Upper lobe of left lung (tissue), 4 donors: ENCODE results near the gene SRD5A1.

Source experiments
- POLR2A ChIP-seq, 4 donors: fragments of 450-650 bp; IDR thresholded peaks; one replicate each; pipeline ENCODE4 v1.5.1; 2016 to 2017; ENCODE audit warnings: antibody characterized with exemption in 4 of 4, mild to moderate bottlenecking in 2 of 4
- TF ChIP-seq, protein P1 (sequence below), 6 experiments: fragments of 450-650 bp in 4 of 6; fragments of 200-600 bp in 2 of 6; sonication (generic) in 2 of 6; IDR thresholded peaks; one replicate each; pipeline ENCODE4 v1.5.1; 2016 to 2019; ENCODE audit warnings: antibody characterized with exemption in 6 of 6

DNA sequence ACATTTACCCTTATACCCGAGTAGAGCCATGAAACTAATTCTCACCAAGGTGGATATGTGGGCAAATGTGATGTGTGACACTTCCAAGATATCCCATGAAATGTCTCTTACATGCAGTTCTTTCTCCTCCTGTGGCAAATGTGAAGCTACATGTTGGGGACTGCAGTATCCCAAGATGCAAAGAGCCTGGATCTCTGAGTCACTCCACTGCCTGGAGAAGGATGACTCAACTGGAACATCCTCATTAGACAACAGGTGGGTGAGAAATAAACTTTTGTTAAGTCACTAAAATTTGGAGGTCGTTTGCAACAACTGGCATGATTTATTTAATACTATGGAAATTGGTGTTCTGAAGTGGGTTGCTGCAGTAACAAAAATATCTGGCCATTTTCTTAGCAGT is 43.5 kb downstream of the SRD5A1 start:
- TF ChIP-seq, protein P1, sequence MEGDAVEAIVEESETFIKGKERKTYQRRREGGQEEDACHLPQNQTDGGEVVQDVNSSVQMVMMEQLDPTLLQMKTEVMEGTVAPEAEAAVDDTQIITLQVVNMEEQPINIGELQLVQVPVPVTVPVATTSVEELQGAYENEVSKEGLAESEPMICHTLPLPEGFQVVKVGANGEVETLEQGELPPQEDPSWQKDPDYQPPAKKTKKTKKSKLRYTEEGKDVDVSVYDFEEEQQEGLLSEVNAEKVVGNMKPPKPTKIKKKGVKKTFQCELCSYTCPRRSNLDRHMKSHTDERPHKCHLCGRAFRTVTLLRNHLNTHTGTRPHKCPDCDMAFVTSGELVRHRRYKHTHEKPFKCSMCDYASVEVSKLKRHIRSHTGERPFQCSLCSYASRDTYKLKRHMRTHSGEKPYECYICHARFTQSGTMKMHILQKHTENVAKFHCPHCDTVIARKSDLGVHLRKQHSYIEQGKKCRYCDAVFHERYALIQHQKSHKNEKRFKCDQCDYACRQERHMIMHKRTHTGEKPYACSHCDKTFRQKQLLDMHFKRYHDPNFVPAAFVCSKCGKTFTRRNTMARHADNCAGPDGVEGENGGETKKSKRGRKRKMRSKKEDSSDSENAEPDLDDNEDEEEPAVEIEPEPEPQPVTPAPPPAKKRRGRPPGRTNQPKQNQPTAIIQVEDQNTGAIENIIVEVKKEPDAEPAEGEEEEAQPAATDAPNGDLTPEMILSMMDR (IDR thresholded peaks at IDR 0.05), result no peak
- no peak for TF ChIP-seq POLR2A (IDR thresholded peaks at IDR 0.05)
